ENCODE results near the gene SNTG2. TPM values are rescaled to one million over a fixed set of nuclear protein-coding genes. Genes with fewer than 3 reads are reported as not detected.

The SNTG2 gene
- total RNA-seq, 4 donors from 2014 or later, result 1.7 to 5.9 (median 2.0) TPM; not detected in 1

- 87% methylated on average over 5 of the region's 6 CpGs; no CpG with 5 or more reads in 1 of the 2 donors for WGBS, 2 donors
- intact Hi-C loops (cut with DNase I), result no loop called here
- no peak for DNase-seq
- no peaks in the 10 kb centered on the region for H3K9me3 ChIP-seq
- no peaks in the 10 kb centered on the region for H3K36me3 ChIP-seq
- peaks cover 0 to 12% (median 0%) of the 10 kb centered on the region in 4 donors for H3K27me3 ChIP-seq
- no peak overlapping the region for H3K4me3 ChIP-seq
- H3K27ac ChIP-seq, result no peak overlapping the region
- TF ChIP-seq POLR2A (IDR thresholded peaks at IDR 0.05) (no peak), CTCF (IDR thresholded peaks at IDR 0.05) (no peak)
- no peaks in the 10 kb centered on the region for H3K4me1 ChIP-seq
Measured at GRCh38 chr2:1314254-1314653, 363.6 kb downstream of the SNTG2 start.

GRCh38 chr2:1318366-1319009, 367.8 kb downstream of the SNTG2 start:
- no peak overlapping the region for H3K4me3 ChIP-seq
- no peak for TF ChIP-seq POLR2A (IDR thresholded peaks at IDR 0.05)
- no peak for TF ChIP-seq CTCF (IDR thresholded peaks at IDR 0.05)
- H3K4me1 ChIP-seq, result no peaks in the 10 kb centered on the region
- H3K36me3 ChIP-seq, result no peaks in the 10 kb centered on the region
- no peak overlapping the region for H3K27ac ChIP-seq
- peaks cover 0 to 12% (median 0%) of the 10 kb centered on the region in 4 donors for H3K27me3 ChIP-seq
- H3K9me3 ChIP-seq, result no peaks in the 10 kb centered on the region
- no peak for DNase-seq
- 67 to 71% methylated on average over 8 to 18 of the region's 19 CpGs for WGBS, 2 donors
- intact Hi-C loops (cut with DNase I), result no loop called here

GRCh38 chr2:1319393-1319792, 368.7 kb downstream of the SNTG2 start:
- TF ChIP-seq CTCF (IDR thresholded peaks at IDR 0.05) (no peak), POLR2A (IDR thresholded peaks at IDR 0.05) (no peak)
- H3K4me1 ChIP-seq, result no peaks in the 10 kb centered on the region
- 68 to 83% methylated on average over 4 to 7 of the region's 7 CpGs for WGBS, 2 donors
- DNase-seq, result no peak
- intact Hi-C loops (cut with DNase I), result no loop called here
- H3K9me3 ChIP-seq, result no peaks in the 10 kb centered on the region
- peaks cover 0 to 12% (median 0%) of the 10 kb centered on the region in 4 donors for H3K27me3 ChIP-seq
- H3K4me3 ChIP-seq, result no peak overlapping the region
- no peak overlapping the region for H3K27ac ChIP-seq
- H3K36me3 ChIP-seq, result no peaks in the 10 kb centered on the region

- peaks cover 0 to 7% (median 0%) of the 10 kb centered on the region in 4 donors for H3K27me3 ChIP-seq
- intact Hi-C loops (cut with DNase I), result no loop called here
- WGBS, 2 donors, result 67 to 79% methylated on average over 8 to 9 of the region's 9 CpGs
Measured at GRCh38 chr2:1321321-1321720, 370.7 kb downstream of the SNTG2 start.

More at GRCh38 chr2:1321321-1321720, 370.7 kb downstream of the SNTG2 start:
- no peak overlapping the region for H3K4me3 ChIP-seq
- TF ChIP-seq POLR2A (IDR thresholded peaks at IDR 0.05), result no peak
- no peak for TF ChIP-seq CTCF (IDR thresholded peaks at IDR 0.05)
- no peaks in the 10 kb centered on the region for H3K9me3 ChIP-seq
- H3K36me3 ChIP-seq, result no peaks in the 10 kb centered on the region
- no peak for DNase-seq
- H3K4me1 ChIP-seq, result no peaks in the 10 kb centered on the region
- H3K27ac ChIP-seq, result no peak overlapping the region

All from esophagus squamous epithelium (tissue), 5 donors.